Keratinocyte (primary cell): ENCODE data around the gene STK11IP. TPM values are rescaled to one million over a fixed set of nuclear protein-coding genes. Genes with fewer than 3 reads are reported as not detected.

Experiments
- DNase-seq: peaks from one replicate; pipeline ENCODE4 v3.0.0-alpha.2; 2011; ENCODE audit warnings: low read depth, missing footprints, low spot score
- FAIRE-seq: peaks from 2 replicates; lab custom pipeline; 2011; peaks lifted over from hg19 to GRCh38; lab: Jason Lieb, UNC
- H2AFZ ChIP-seq: 2 replicates; pipeline ENCODE4 v1.6.0; 2012; ENCODE audit warnings: low read length, control low read depth, inconsistent platforms; ENCODE audit not compliant: control insufficient read depth
- H3K27ac ChIP-seq: 2 replicates; pipeline ENCODE4 v1.5.1; 2011; ENCODE audit warnings: low read length; ENCODE audit not compliant: control insufficient read depth, insufficient read depth
- H3K27me3 ChIP-seq: 3 replicates; pipeline ENCODE4 v1.6.0; 2011; ENCODE audit warnings: low read length; ENCODE audit not compliant: control insufficient read depth, insufficient read depth; ENCODE audit errors: extremely low read depth
- H3K36me3 ChIP-seq, 2 experiments: 2 replicates in 1 of 2; 3 replicates in 1 of 2; pipeline ENCODE4 v1.5.1; 2011; ENCODE audit warnings: low read length in 2 of 2, mild to moderate bottlenecking in 1 of 2; ENCODE audit not compliant: control insufficient read depth in 2 of 2, insufficient read depth in 2 of 2; ENCODE audit errors: extremely low read depth in 1 of 2
- H3K4me1 ChIP-seq: 3 replicates; pipeline ENCODE4 v1.5.1; 2011; ENCODE audit warnings: low read length; ENCODE audit not compliant: control insufficient read depth, insufficient read depth; ENCODE audit errors: extremely low read depth
- H3K4me2 ChIP-seq: 3 replicates; pipeline ENCODE4 v1.6.0; 2011; ENCODE audit warnings: low read depth, low read length; ENCODE audit not compliant: control insufficient read depth, insufficient read depth; ENCODE audit errors: extremely low read depth
- H3K4me3 ChIP-seq, 3 experiments: fragments of 200-600 bp in 1 of 3; sonication (generic) in 1 of 3; 2 replicates in 2 of 3; 3 replicates in 1 of 3; pipeline ENCODE4 v1.5.1; 2011 to 2016; ENCODE audit warnings: low read length in 3 of 3, mild to moderate bottlenecking in 3 of 3, control low read depth in 2 of 3, inconsistent platforms in 1 of 3, low read depth in 1 of 3, mixed read lengths in 1 of 3, mixed run types in 1 of 3, moderate library complexity in 1 of 3; ENCODE audit not compliant: control insufficient read depth in 2 of 3, insufficient read depth in 2 of 3; ENCODE audit errors: extremely low read depth in 1 of 3
- H3K79me2 ChIP-seq: 2 replicates; pipeline ENCODE4 v1.6.0; 2012; ENCODE audit warnings: low read length; ENCODE audit not compliant: control insufficient read depth, insufficient read depth
- H3K9ac ChIP-seq: 3 replicates; pipeline ENCODE4 v1.6.0; 2011; ENCODE audit warnings: low read length; ENCODE audit not compliant: control insufficient read depth, insufficient read depth; ENCODE audit errors: extremely low read depth
- H3K9me1 ChIP-seq: 3 replicates; pipeline ENCODE4 v1.6.0; 2011; ENCODE audit warnings: low read length; ENCODE audit not compliant: control insufficient read depth, insufficient read depth; ENCODE audit errors: extremely low read depth
- H3K9me3 ChIP-seq: 2 replicates; pipeline ENCODE4 v1.5.1; 2012; ENCODE audit warnings: low read depth, low read length; ENCODE audit not compliant: control insufficient read depth
- H4K20me1 ChIP-seq: 3 replicates; pipeline ENCODE4 v1.6.0; 2011; ENCODE audit warnings: low read length; ENCODE audit not compliant: control insufficient read depth, insufficient read depth; ENCODE audit errors: extremely low read depth
- EZH2 ChIP-seq: IDR thresholded peaks from one replicate; pipeline ENCODE4 v1.6.1; 2012; ENCODE audit warnings: inconsistent platforms, mild to moderate bottlenecking, low read length, moderate library complexity
- dilution Hi-C: fragments of 300-500 bp; cut with MboI; formaldehyde crosslinking; loops from one replicate; pipeline ENCODE4 v1.7.0; 2020; ENCODE audit warnings: low sequenced_read_pairs; ENCODE audit not compliant: extremely low pct_ligation_motif_present
- polyA plus RNA-seq, 5 experiments: library from polyadenylated mRNA; depleted of rRNA in 3 of 5; stranded (reverse) in 3 of 5; stranded (forward) in 1 of 5; unstranded in 1 of 5; fragments of >200 nt; gene quantifications; 1 replicate in 1 of 5; 2 replicates in 3 of 5; 3 replicates in 1 of 5; pipeline versions ENCODE4 v1.2.1 to v1.2.3, GENCODE V29; 2011 to 2012; ENCODE audit warnings: missing spikeins in 2 of 5, low read depth in 1 of 5, low replicate concordance in 1 of 5
- TF ChIP-seq, protein P1 (sequence below), 3 experiments: IDR thresholded peaks in 1 of 3; conservative IDR thresholded peaks in 1 of 3; optimal IDR thresholded peaks in 1 of 3; 2 replicates in 2 of 3; 3 replicates in 1 of 3; pipeline versions ENCODE3 to v1.5.1; 2011; ENCODE audit warnings: low read length in 3 of 3, mild to moderate bottlenecking in 3 of 3, moderate library complexity in 2 of 3, control low read depth in 1 of 3, inconsistent platforms in 1 of 3; ENCODE audit not compliant: insufficient read depth in 2 of 3; ENCODE audit errors: extremely low read depth in 1 of 3

STK11IP gene
- polyA plus RNA-seq, 1 donor (not counting 4 experiments of a cell fraction or from before 2014, with no cell fraction given) = 10.0 TPM

DNA sequence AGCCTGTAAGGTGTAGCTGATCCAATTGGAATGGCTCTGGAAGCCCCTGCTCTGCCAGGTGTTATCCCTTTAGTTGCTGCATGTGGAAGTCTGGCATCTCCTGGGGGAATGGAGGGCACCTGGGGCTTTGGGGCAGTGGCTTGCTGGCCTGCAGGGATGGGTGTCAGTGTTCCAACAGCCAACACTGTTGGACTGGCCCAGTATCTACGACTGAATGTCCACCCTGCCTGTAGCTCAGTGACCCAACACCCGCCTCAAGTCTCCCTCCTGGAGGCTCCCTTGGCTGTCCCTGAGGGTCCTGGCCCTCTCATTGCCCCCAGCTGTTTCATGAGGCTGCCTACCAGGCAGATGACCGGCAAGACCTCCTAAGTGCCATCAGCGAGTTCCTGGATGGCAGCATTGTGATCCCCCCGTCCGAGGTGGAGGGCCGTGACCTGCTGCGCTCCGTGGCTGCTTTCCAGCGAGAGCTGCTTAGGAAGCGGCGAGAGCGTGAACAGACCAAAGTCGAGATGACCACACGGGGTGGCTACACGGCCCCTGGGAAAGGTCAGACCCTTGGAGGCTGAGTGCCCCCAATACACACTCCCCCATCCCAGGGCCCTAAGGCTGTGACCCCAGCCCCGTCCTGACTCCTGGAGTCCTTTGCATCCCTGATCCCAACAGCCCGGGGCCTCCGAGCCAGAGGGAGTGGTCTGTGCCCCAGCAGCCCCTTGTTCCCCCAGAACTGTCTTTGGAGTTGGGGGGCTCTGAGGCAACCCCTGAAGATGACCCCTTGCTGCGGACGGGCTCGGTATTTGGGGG, 37.5 kb downstream of the STK11IP start:
- dilution Hi-C loops = no loop called here
- DNase-seq (no peak), FAIRE-seq (no peak)
- no peaks in the 10 kb centered on the region for H3K9me3 ChIP-seq
- no peak overlapping the region for H3K27ac ChIP-seq
- H3K4me2 ChIP-seq = no peak overlapping the region
- no peak for TF ChIP-seq EZH2
- TF ChIP-seq, protein P1, sequence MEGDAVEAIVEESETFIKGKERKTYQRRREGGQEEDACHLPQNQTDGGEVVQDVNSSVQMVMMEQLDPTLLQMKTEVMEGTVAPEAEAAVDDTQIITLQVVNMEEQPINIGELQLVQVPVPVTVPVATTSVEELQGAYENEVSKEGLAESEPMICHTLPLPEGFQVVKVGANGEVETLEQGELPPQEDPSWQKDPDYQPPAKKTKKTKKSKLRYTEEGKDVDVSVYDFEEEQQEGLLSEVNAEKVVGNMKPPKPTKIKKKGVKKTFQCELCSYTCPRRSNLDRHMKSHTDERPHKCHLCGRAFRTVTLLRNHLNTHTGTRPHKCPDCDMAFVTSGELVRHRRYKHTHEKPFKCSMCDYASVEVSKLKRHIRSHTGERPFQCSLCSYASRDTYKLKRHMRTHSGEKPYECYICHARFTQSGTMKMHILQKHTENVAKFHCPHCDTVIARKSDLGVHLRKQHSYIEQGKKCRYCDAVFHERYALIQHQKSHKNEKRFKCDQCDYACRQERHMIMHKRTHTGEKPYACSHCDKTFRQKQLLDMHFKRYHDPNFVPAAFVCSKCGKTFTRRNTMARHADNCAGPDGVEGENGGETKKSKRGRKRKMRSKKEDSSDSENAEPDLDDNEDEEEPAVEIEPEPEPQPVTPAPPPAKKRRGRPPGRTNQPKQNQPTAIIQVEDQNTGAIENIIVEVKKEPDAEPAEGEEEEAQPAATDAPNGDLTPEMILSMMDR (optimal IDR thresholded peaks at IDR 0.05 in 1 of 3, IDR thresholded peaks at IDR 0.05 in 1 of 3, conservative IDR thresholded peaks at IDR 0.05 in 1 of 3; ENCODE audit: extremely low read depth in 1 of 3, insufficient read depth in 2 of 3, low read length in 3 of 3) = no peak
- H3K79me2 ChIP-seq = no peaks in the 10 kb centered on the region
- H3K4me3 ChIP-seq = no peak overlapping the region
- no peak overlapping the region for H2AFZ ChIP-seq
- H3K36me3 ChIP-seq = peaks cover 17 to 24% of the 10 kb centered on the region in 2 experiments
- no peaks in the 10 kb centered on the region for H3K27me3 ChIP-seq
- no peak overlapping the region for H3K9ac ChIP-seq
- no peaks in the 10 kb centered on the region for H4K20me1 ChIP-seq
- H3K9me1 ChIP-seq = no peaks in the 10 kb centered on the region
- no peaks in the 10 kb centered on the region for H3K4me1 ChIP-seq

DNA sequence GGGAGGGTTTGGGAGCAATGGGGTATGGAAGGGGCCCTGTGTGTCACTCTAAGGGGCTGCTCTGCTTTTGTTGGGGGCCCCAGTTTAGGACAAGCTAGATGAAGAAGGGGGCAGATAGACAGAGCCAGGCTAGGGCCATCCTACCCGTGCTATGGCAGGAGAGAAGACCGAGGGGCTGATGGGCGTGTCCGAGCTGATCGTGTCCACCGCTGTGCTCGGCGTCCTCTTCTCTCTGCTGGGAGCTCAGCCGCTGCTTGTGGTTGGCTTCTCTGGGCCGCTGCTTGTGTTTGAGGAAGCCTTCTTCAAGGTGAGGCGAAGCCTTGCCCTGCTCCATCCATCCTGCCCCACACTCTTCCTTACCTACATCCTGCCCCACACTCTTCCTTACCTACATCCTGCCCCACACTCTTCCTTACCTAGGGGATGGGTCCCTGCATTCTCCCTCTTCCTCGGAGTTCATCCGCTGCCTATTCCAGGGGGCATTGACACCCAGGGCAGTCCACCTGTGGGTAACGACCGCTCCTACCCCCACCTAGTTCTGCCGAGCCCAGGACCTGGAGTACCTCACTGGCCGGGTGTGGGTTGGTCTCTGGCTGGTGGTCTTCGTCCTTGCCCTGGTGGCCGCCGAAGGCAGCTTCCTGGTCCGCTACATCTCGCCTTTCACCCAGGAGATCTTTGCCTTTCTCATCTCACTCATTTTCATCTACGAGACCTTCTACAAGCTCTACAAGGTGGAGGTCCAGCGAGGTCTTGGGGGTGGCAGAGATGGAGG, 38.7 kb downstream of the STK11IP start:
- TF ChIP-seq EZH2 = no peak
- TF ChIP-seq, protein P1 (optimal IDR thresholded peaks at IDR 0.05 in 1 of 3, IDR thresholded peaks at IDR 0.05 in 1 of 3, conservative IDR thresholded peaks at IDR 0.05 in 1 of 3; ENCODE audit: extremely low read depth in 1 of 3, insufficient read depth in 2 of 3, low read length in 3 of 3) = no peak
- Histone ChIP-seq H3K9me1 (no peaks in the 10 kb centered on the region), H3K4me3 (no peak overlapping the region), H3K9me3 (no peaks in the 10 kb centered on the region), H3K27me3 (no peaks in the 10 kb centered on the region), H3K4me2 (no peak overlapping the region), H2AFZ (no peak overlapping the region), H3K27ac (no peak overlapping the region), H3K79me2 (no peaks in the 10 kb centered on the region), H4K20me1 (no peaks in the 10 kb centered on the region), H3K9ac (no peak overlapping the region), H3K4me1 (no peaks in the 10 kb centered on the region), H3K36me3 (peaks cover 17 to 28% of the 10 kb centered on the region in 2 experiments)
- DNase-seq (no peak), FAIRE-seq (no peak)
- dilution Hi-C loops = no loop called here
